Stimulated activated CD8-positive, alpha-beta memory T cell treated with anti-CD3 and anti-CD28 coated beads, Interleukin-7, amount 100 ng/mL, for 1 hour (primary cell): Measurements from ENCODE around the gene HTR6.
"Not testable (repeated sequence)": the region's sequence is repeated elsewhere in the genome, so short reads cannot be mapped to it uniquely, and the experiment has no call there.

Experiments used
- DNase-seq, 2 donors: peaks; one replicate each; pipeline ENCODE4 v3.0.0-alpha.2; 2020; ENCODE audit warnings: low read depth in 2 of 2

The HTR6 gene

GRCh38 chr1:19639228-19639627 lies 25.4 kb upstream of the HTR6 start:
- not testable (repeated sequence) for DNase-seq

GRCh38 chr1:19639999-19640362 lies 24.7 kb upstream of the HTR6 start:
- DNase-seq: no peak

GRCh38 chr1:19640363-19641316 lies 24.0 kb upstream of the HTR6 start:
- DNase-seq: no peak

GRCh38 chr1:19643121-19643520 lies 21.6 kb upstream of the HTR6 start:
- DNase-seq: no peak

GRCh38 chr1:19643602-19644394 lies 20.9 kb upstream of the HTR6 start, which contains the start of gene NBL1:
TSS of gene NBL1 (plus strand) at chr1:19644311. CDS start at chr1:19655031, 10,720 bp downstream.
- DNase-seq: peak; percentile 42 to 52

GRCh38 chr1:19644395-19644680 lies 20.3 kb upstream of the HTR6 start:
- no peak for DNase-seq

- DNase-seq: peak; percentile 22 to 23
Measured at GRCh38 chr1:19644681-19645410, 19.8 kb upstream of the HTR6 start.

GRCh38 chr1:19645411-19646251 lies 19.0 kb upstream of the HTR6 start:
- no peak for DNase-seq

GRCh38 chr1:19646377-19647319 lies 18.0 kb upstream of the HTR6 start:
- DNase-seq: no peak

GRCh38 chr1:19647643-19648042 lies 17.0 kb upstream of the HTR6 start:
- no peak for DNase-seq

GRCh38 chr1:19648239-19648638 lies 16.4 kb upstream of the HTR6 start:
- DNase-seq: no peak

GRCh38 chr1:19648689-19649088 lies 16.0 kb upstream of the HTR6 start:
- no peak for DNase-seq

- DNase-seq: no peak
Measured at GRCh38 chr1:19650416-19651140, 14.1 kb upstream of the HTR6 start.

GRCh38 chr1:19651141-19651737 lies 13.4 kb upstream of the HTR6 start:
- DNase-seq: peak in 1 of 2 donors; percentile 22

- no peak for DNase-seq
Measured at GRCh38 chr1:19654386-19654785, 10.3 kb upstream of the HTR6 start.

GRCh38 chr1:19654886-19655717 lies 9.6 kb upstream of the HTR6 start:
- DNase-seq: no peak

GRCh38 chr1:19655718-19656080 lies 9.0 kb upstream of the HTR6 start:
- no peak for DNase-seq

- DNase-seq: no peak
Measured at GRCh38 chr1:19656134-19656779, 8.4 kb upstream of the HTR6 start.
